ENCODE data around the gene COL8A1.

Gene COL8A1

GRCh38 chr3:99674086-99674789, 35.8 kb downstream of the COL8A1 start:
- DNase-seq (ENCODE audit: low spot score): no peak

- DNase-seq (ENCODE audit: low spot score): no peak
Observed at GRCh38 chr3:99678023-99678422, 39.6 kb downstream of the COL8A1 start.

- DNase-seq (ENCODE audit: low spot score): no peak
Observed at GRCh38 chr3:99678896-99679295, 40.5 kb downstream of the COL8A1 start.

- no peak for DNase-seq (ENCODE audit: low spot score)
Observed at GRCh38 chr3:99681512-99681911, 43.1 kb downstream of the COL8A1 start.

- no peak for DNase-seq (ENCODE audit: low spot score)
Observed at GRCh38 chr3:99681976-99682375, 43.6 kb downstream of the COL8A1 start.

GRCh38 chr3:99683465-99683864, 45.1 kb downstream of the COL8A1 start:
- no peak for DNase-seq (ENCODE audit: low spot score)

- no peak for DNase-seq (ENCODE audit: low spot score)
Observed at GRCh38 chr3:99683876-99684275, 45.5 kb downstream of the COL8A1 start.

GRCh38 chr3:99684644-99685043, 46.2 kb downstream of the COL8A1 start:
- DNase-seq (ENCODE audit: low spot score): no peak

GRCh38 chr3:99686469-99686868, 48.1 kb downstream of the COL8A1 start:
- DNase-seq (ENCODE audit: low spot score): no peak

- peak; percentile 51 for DNase-seq (ENCODE audit: low spot score)
Observed at GRCh38 chr3:99686955-99687612, 48.7 kb downstream of the COL8A1 start.

GRCh38 chr3:99690761-99691369, 52.5 kb downstream of the COL8A1 start:
- no peak for DNase-seq (ENCODE audit: low spot score)

- no peak for DNase-seq (ENCODE audit: low spot score)
Observed at GRCh38 chr3:99693636-99694035, 55.2 kb downstream of the COL8A1 start.

GRCh38 chr3:99696497-99696896, 58.1 kb downstream of the COL8A1 start:
- no peak for DNase-seq (ENCODE audit: low spot score)

- no peak for DNase-seq (ENCODE audit: low spot score)
Observed at GRCh38 chr3:99697250-99697649, 58.9 kb downstream of the COL8A1 start.

- DNase-seq (ENCODE audit: low spot score): no peak
Observed at GRCh38 chr3:99698932-99699331, 60.5 kb downstream of the COL8A1 start.

- no peak for DNase-seq (ENCODE audit: low spot score)
Observed at GRCh38 chr3:99699841-99700240, 61.4 kb downstream of the COL8A1 start.

GRCh38 chr3:99700631-99701268, 62.4 kb downstream of the COL8A1 start:
- DNase-seq (ENCODE audit: low spot score): no peak

- no peak for DNase-seq (ENCODE audit: low spot score)
Observed at GRCh38 chr3:99702953-99703943, 64.9 kb downstream of the COL8A1 start.

GRCh38 chr3:99704417-99704816, 66.0 kb downstream of the COL8A1 start:
- DNase-seq (ENCODE audit: low spot score): no peak

GRCh38 chr3:99706410-99706809, 68.0 kb downstream of the COL8A1 start:
- DNase-seq (ENCODE audit: low spot score): no peak

- DNase-seq (ENCODE audit: low spot score): no peak
Observed at GRCh38 chr3:99708207-99708745, 69.9 kb downstream of the COL8A1 start.

All from activated CD4-positive, alpha-beta T cell treated with anti-CD3 and anti-CD28 coated beads, Interleukin-2, Interleukin-4, amounts not matched to agents 100 ng/mL and 50 ng/mL, durations not matched to agents 16 hours and 8 hours (primary cell).